Measurements from ENCODE around the gene MASP2.
"Not testable (repeated sequence)": the region's sequence is repeated elsewhere in the genome, so short reads cannot be mapped to it uniquely, and the experiment has no call there.

DNA sequence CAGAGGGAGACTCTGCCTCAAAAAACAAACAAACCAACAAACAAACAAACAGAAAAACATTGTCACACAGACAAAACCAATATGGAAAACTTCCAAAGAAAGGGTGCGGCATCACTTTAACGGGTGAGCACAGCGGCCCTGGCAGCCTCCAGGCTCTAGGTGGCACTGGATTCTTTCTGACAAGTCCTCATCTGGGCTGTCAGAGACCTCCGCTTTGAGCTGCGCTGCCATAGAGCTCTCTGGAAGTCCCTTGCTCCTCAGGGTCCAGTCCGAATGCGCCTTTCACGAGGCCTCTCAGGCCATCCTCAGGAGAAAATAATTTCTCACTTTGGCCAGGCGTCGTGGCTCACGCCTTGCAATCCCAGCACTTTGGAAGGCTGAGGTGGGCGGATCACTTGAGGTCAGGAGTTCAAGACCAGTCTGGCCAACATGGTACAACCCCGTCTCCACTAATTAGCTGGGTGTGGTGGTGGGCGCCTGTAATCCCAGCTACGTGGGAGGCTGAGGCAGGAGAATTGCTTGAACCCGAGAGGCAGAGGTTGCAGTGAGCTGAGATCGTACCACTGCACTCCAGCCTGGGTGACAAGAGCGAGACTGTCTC is 17.0 kb upstream of the MASP2 start:
- not testable (repeated sequence) for TF ChIP-seq JUND (IDR thresholded peaks at IDR 0.05); SIN3A (IDR thresholded peaks at IDR 0.05; ENCODE audit: borderline replicate concordance, low read depth, low read length); EZH2phosphoT487 (IDR thresholded peaks at IDR 0.05; ENCODE audit: borderline replicate concordance, low read depth); EP300 (IDR thresholded peaks at IDR 0.05; ENCODE audit: borderline replicate concordance in 1 of 2, low read depth in 1 of 2, low read length in 1 of 2); GATA2 (CRISPR knock-in tag; IDR thresholded peaks at IDR 0.05); SMC3 (IDR thresholded peaks at IDR 0.05; ENCODE audit: low read depth, low read length); MXI1 (IDR thresholded peaks at IDR 0.05; ENCODE audit: low read depth, low read length)
- peak; percentile 28; the same call in 1 of the 2 replicates for TF ChIP-seq CTCF (IDR thresholded peaks at IDR 0.05)
- TF ChIP-seq, protein P1, sequence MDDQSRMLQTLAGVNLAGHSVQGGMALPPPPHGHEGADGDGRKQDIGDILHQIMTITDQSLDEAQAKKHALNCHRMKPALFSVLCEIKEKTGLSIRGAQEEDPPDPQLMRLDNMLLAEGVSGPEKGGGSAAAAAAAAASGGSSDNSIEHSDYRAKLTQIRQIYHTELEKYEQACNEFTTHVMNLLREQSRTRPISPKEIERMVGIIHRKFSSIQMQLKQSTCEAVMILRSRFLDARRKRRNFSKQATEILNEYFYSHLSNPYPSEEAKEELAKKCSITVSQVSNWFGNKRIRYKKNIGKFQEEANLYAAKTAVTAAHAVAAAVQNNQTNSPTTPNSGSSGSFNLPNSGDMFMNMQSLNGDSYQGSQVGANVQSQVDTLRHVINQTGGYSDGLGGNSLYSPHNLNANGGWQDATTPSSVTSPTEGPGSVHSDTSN (IDR thresholded peaks at IDR 0.05), result not testable (repeated sequence)

Measured in SK-N-SH (cell line).